Inflammatory macrophage (primary cell): ENCODE measurements around the gene CABYR.
A peak's percentile ranks its signal among the peaks of the same experiment; 100 is the strongest.

Experiments
- DNase-seq, 2 donors: peaks; one replicate each; pipeline ENCODE4 v3.0.0-alpha.2; 2020 to 2022
- total RNA-seq, 18 experiments: gene quantifications; one replicate each; lab custom pipeline; 2026; ENCODE audit warnings: mixed read lengths in 6 of 18, inconsistent platforms in 2 of 18; lab: John Stamatoyannopoulos, UW

The CABYR gene, protein sequence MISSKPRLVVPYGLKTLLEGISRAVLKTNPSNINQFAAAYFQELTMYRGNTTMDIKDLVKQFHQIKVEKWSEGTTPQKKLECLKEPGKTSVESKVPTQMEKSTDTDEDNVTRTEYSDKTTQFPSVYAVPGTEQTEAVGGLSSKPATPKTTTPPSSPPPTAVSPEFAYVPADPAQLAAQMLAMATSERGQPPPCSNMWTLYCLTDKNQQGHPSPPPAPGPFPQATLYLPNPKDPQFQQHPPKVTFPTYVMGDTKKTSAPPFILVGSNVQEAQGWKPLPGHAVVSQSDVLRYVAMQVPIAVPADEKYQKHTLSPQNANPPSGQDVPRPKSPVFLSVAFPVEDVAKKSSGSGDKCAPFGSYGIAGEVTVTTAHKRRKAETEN
- 0.14 to 0.85 (median 0.41) reads per million in 18 experiments for total RNA-seq

DNA sequence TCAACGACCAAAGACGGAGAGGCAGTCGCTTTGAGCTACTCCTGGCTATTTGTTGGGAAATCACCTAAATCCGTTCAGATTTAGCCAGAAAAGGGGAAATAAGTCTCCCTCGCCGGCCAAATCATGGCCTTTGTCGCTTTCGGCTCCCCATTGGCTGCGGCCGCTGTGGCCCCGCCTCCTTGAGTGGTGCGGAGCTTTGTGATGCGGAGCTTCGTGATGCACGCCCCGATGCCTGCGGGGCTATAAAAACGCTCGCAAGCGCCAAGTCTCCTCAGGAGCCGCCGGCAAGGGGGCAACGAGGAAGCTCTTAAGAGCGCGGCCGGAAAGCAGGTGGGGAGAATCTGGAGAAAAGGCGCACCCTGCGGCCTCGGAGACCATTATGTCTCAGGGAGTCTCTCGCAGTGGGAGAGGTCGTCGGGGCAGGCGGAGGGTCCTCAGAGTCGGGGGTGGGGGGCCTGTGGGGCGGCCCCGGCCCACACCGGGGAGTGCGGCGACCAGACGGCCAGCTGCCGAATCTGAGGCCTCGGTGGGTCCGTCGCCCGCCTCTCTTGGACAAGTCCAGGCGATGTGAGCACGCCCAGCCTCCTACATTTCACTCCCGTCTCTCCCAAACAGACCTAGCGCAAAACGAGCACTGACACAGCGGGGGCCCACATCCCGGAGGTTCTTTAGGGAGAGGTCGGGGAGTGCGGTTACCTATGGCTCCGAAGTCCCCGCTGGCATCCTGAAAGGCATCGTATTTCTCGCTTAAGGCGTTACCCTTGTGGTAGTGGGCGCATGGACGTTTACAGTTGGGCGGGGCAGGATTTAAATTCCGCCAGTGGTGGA lies at the start of gene CABYR:
CABYR (plus strand) TSS at position 274 of the 828 bp plus-strand sequence. CDS start 4,053 bp downstream, outside the sequence.
- peak; percentile 89 to 92 for DNase-seq

DNA sequence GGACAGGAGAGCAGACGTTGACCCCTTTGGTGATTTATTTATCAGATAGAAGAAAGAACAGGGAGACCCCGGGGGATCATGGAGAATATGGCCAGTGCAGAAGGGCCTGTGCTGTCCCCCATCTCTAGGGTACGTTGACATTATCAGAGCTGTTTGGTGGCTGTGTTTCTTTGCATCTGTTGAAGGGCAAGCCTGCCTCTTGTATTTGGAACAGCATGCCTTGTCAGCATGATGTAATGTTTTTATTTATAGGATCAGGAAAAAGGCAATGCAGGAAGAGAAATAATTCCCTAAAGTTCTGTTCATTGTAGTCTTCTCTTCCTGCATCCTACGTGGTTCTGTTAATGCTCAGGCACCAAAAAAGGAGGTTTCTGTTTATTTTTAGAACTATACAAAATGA lies 49.8 kb upstream of the CABYR start:
- DNase-seq, result no peak

DNA sequence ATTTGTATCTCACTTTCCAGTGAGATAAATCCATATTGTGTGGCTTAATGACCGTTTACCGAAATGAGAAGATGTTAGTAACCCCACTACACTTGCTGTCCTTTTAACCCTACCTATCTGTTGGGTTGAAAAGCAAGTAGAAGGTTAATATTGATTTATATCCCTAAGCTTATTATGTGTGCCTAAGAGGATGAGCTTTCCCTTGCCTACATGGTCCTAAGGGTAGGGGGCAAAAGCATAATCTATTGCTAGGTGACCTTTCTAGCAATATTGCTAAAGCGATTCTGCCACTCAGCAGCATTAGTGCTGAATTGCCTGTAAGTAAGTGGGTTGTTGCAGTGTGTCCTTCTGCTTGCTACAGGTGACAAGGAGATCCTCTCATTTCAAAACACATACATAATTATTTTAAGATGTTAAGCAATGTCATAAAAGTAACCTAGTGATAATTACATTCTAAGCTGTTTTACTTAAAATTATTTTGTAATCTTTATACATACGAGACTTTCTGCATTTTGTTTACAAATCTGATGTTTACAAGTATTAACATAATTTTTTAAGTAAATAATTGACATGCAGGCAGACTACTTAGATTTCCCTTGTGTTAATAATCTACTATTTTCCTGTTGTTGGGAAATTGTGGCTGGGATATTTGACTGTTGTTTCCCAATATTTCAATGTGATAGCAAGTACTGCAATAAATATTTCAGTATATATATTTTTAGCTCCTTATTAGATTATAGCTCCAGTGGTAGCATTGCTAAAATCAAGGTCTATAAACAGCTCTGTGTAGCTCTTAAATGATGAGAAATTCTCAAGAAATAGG lies 49.1 kb upstream of the CABYR start:
- no peak for DNase-seq

DNA sequence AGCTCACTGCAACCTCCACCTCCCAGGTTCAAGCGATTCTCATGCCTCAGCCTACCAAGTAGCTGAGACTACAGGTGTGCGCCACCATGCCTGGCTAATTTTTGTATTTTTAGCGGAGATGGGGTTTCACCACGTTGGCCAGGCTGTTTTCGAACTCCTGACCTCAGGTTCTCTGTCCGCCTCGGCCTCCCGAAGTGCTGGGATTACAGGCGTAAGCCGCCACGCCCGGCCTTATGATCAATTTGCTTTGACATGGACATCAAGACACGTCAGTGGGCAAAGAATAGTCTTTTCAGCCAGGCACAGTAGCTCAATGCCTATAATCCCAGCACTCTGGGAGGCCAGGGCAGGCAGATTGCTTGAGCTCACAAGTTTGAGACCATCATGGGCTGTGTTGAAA lies 48.0 kb upstream of the CABYR start:
- no peak for DNase-seq

DNA sequence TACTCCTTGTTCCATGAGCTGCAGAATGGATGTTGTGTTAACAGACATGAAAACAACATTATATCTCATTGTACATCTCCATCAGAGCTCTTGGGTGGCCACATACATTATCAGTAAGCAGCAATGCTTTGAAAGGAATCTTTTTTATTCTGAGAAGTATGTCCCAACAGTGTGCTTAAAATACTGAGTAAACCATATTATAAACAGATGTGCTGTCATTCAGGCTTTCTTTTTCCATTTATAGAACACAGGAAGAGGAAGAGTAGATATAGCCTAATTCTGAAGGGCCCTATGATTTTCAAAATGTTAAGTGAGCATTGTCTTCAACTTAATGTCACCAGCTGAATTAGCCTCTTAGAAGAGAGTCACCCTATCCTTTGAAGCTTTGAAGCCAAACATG lies 44.3 kb upstream of the CABYR start:
- no peak for DNase-seq

DNA sequence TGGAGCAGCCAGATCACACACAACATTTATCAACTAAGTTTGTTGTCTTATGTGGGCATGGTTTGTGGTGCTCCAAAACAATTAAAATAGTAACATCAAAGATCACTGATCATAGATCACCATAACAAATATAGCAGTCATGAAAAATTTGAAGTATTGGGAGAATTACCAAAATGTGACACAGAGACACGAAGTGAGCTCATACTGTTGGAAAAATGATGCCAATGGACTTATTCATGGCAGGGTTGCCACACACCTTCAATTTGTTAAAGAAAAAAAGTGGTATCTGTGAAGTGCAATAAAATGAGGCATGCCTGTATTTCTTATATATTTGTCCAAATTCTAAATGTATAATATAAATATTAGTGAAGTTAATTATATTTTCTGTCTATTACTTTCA lies 42.9 kb upstream of the CABYR start:
- DNase-seq, result no peak

DNA sequence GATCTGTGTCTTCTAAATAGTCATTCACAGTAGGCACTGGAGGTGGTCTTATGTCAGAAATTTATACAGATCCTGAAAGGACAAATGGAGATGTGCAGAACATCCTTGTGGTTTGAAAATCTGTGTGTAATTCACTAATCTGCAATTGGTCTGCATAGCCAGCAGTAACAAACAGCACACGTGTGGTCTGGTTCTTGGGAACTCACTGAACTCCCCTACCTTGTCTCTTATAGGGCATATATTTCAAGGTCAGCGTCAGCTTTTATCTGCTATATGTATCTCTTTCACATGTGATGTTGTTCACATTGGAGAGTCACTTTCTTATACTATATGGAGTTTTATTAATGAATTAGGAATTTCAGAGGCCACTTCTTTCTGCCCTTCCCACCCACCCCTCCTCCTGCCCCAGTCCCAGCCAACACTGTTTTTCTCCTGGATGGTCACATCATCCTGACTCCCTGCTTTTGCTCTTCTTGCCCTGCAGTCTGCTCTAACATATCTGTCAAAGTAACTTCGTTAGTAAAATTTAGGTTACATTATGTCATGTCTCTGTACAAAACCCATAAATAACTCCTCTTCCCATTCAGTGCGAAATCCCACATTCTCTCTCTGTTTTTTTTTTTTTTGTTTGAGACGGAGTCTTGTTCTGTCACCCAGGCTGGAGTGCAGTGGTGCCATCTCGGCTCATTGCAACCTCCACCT lies 35.4 kb upstream of the CABYR start:
- DNase-seq, result no peak

DNA sequence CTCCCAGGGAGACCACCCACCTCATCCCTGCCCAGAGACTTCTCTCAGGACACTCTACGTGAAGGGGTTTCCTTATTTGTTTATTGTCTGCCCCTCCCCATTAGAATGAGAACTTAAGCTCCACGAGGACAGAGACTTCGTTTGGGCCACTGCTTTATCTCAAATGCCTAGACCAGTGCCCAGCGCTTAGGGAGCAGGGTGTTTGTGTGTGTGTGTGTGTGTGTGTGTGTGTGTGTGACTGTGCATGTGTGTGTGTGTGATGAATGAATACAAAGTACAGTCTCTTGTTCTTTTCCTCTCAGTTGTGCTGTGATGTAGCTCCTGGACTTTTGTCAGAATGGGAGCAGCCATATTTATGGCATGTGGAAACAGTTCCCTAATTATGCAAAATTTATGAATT lies 34.4 kb upstream of the CABYR start:
- no peak for DNase-seq

DNA sequence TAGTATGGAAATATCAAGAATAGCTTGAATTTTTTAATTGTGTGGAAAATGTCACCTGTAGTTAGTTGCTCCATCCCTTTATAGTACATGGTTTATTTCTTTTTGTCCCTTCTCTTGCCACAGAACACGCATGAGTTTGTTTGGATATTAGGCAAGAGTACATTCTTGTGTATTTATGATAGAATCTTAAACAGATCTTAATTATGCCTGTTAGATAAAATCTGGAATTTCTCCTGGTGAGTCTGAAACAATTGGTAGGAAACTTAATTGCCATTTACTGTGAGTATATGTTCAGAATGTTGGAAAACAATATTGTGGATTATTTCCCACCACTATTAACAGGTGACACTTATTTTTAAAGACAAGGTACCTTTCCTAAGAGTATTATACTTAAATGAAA lies 30.2 kb upstream of the CABYR start:
- DNase-seq, result no peak

DNA sequence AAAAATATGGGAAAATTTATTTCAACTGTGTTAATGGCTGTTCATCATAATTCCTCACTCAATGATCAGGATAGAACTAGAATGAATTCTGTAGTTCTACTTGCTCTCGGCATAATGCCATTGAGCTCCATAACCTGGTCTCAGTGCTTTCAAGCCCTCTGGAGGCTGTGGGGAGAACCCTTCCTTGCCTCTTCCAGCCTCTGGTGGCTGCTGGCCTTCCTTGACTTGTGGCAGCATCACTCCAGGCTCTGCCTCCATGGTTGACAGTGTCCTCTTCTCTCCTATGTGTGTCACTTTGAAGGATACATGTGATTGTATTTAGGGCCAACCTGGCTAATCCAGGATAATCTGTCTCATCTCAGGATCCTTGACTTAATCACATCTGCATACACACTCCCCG lies 26.9 kb upstream of the CABYR start:
- DNase-seq, result no peak

DNA sequence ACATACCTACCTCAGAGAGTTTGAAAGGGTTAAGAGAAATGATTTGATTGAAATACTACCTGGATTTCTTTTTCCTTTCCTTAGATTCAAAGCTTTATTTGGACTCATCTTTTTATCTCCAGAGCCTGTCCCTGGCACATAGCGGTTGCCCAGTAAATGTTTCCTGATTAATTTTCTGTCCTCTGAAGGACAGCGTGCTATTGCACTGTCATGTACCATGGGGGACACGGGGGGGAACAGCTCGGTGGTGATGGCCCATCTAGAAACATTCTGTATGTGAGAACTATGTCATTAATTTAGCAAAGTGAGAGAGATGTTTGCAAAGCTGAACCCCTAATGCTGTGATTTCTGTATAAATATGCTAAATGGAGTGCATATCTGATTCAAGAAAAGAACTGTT lies 26.4 kb upstream of the CABYR start:
- DNase-seq, result no peak

DNA sequence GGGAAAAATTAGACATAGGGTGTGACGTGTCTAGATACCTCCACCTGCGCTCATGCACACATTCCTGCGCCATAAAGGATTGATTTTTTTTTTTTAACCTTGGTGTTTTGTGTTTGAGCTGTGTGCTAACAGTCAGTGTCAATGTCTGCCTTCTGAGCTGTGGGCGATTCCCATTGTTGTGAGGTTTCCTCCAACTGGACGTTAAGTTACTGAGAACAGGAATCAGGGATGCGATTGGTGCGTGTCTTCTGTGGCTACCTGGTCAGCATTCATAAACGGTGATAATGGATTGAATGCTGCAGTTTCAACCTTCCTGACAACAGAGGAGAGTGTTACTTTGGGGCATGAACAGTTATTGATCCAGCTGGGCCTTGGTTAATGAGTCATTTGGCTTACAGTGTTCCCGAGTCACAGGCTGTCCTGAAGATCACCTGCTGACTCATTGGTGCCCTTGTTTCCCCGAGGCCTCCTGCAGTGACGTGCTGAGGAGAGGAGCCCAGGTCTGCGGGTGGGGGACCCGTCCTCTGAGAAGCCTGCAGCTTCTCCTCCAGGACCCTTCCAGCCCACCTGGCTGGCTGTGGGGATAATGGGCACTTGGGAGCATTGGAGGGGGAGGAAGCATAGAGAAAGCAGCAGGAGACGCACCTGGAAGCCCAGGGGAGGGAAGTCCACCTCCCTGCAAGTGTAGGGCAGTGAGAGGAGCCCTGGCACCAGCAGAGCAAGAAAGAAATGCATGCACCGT lies 25.8 kb upstream of the CABYR start:
- DNase-seq, result no peak

DNA sequence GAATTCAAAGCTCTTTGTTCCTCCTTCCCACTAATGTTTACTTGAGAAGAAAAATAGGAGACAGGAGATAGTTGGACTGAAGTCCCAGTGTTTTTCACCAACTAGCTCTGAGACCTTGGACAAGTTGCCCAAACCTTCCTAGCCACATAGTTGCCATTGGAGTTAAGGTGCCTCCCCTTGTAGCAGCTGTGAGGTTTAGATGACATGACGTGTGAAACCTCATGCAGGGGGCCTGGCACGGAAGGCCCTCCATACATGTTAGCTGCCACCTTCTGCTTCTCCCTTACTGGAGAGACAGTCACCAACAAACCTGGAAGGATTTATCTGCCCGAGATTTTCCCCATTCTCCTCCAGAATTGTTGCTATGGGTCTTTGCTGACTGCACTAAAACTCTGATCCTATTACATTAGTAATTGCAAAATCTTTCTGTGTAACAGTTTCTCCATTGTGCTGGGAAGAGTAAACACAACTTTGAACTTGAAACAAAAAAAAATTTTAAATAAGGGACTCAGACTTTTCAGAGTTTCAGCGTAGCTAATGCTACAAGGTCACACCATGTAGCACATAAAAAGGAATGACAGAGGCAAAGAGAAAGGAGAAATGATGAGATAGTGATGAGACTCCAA lies 23.8 kb upstream of the CABYR start:
- DNase-seq, result no peak

DNA sequence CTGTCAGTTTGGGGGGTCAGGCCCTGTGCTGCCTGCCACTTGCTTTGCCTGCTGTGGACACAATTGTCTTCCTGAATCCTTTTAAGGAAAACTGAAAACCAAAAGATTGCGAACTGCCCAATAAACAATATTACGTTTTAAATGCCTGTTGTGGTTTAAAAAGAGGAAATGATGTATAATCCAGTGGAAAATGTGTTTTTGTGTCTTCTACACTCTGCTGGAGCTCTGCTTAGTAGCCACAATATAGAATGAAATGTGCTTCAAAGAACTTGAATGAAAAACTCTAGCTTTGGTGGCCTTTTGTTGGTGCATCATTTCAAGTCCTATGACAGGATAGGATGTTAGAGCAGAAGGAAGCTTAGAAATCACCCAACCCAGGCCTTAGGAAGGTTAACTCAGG lies 23.2 kb upstream of the CABYR start:
- peak; percentile 18 to 38 for DNase-seq

DNA sequence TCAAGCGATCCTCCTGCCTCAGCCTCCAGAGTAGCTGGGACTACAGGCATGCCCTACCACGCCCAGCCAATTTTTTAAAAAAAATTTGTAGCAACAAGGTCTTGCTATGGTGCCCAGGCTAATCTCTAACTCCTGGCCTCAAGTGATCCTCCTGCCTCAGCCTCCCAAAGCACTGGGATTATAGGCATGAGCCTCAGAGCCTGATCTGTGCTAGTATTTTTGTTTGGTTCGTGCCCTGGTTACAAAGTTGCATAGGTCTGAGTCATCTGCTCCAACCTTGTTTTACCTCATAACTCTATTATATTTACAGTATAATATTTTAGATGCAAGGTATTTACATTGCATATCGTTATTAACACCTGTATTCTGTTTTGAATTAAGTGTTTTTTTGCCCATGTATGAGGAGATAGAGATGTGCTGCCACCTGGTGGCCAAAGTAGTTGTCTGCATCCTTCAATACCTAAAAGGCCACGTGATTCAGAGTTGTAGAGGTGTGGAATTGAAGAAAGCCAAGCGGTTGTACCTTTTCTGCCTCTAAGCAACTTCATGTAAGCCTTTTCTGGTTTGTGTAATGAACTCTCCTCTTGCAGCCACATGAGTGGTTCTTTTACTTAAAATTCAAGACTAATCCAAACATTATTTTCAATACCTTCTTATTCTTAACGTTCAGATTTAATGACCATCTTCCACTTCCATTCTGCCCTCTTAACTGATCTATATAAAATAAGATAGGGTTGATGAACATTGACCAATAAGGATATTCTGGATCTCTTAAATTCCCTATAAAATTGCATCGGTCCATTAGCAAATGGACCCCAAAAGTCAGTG lies 19.9 kb upstream of the CABYR start:
- peak; percentile 72 for DNase-seq

DNA sequence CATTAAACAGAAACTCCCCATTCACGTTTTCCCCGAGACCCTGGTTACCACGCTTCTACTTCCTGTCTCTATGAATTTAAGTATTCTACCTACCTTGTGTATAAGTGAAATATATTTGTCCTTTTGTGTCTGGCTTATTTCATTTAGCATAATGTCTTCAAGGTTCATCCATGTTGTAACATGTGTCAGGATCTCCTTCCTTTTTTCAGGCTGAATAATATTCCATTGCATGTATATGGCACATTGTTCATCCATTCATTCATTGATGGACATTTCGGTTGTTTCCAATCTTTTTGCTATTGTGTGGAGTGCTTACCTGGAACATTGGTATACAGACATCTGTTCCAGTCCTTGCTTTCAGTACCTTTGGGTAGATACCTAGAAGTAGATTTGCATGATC lies 18.2 kb upstream of the CABYR start:
- DNase-seq, result no peak

DNA sequence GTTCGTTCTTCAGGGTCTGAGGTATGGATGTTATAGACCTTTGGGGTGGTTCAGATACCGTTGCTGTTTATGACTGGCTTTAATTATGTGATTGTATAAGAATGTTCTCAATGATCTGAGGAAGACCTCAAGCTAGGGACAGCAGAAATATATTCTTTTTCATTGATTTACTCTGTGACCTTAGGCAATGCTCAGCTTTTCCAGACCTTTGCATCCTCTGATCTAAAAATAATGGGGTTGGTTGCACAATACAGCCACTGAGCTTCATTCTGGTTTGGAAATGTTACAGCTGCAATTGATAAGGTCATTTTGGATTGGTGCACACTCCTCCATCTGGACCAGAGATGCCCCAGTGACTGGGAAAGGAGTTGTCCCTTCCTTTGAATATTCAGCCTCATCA lies 17.2 kb upstream of the CABYR start:
- no peak for DNase-seq

DNA sequence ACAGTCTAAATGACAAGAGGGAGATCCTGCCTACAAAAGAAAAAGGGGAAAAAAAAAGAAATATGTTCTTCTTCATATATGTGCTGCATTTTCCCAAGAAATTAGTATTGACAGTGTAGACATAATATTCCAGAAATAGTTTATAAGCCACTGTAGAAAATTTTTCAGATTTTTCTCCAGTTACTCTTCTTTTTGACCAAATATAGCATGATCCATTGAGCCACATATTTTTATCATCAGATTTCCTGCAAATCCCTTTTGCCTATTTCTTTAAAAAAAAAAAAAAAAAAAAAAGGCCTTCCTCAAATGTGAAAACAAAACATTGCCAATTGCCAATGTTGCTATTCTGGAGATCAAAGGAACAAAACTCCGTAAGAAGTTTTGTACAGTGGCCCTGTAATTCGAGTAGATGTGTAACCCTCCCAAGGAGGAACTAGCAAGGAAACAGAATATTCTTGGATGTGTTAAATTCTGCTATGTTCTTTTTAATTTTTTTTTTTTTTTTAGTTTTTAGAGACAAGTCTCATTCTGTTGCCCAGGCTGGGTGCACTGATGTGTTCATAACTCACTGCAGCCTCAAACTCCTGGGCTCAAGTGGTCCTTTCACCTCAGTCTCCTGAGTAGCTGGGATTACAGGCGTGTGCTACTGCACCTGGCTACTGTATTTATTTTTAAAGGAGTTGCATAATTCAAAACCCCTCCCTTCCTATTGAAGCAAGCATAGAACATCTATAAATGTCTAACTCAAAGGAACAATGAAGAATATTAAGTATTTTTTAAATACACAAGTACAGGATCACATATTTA lies 12.5 kb upstream of the CABYR start:
- no peak for DNase-seq

DNA sequence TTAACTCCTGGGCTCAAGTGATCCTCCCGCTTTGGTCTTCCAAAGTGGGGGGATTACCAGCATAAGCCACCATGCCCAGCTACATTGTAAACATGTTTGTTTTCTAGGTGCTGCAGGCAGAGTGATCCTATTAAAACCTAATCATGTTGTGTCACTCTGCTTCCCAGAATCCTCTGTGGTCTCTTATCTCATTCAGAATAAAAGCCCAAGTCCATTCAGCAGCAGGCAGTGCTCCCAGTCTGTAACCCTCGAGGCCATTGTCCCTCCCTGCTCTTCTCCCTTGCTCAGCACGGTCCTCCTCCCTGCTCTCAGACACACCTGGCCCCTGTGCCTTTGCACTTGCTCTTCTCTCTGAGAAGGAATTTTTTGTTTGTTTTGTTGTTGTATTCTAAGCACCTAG lies 11.1 kb upstream of the CABYR start:
- no peak for DNase-seq
